HG02981 (cell line): Measurements from ENCODE around the gene MTMR3.

ENCODE experiments used
- ATAC-seq: cut with Tn5 transposase; IDR thresholded peaks from one replicate; pipeline ENCODE4 v1.9.1; 2021; ENCODE audit warnings: mild to moderate bottlenecking, moderate library complexity; ENCODE audit not compliant: unreplicated experiment

MTMR3 gene

GRCh38 chr22:29914165-29914564 lies 31.2 kb downstream of the MTMR3 start:
- no peak for ATAC-seq

GRCh38 chr22:29914991-29915533 lies 32.1 kb downstream of the MTMR3 start:
- no peak for ATAC-seq

GRCh38 chr22:29916007-29916544 lies 33.1 kb downstream of the MTMR3 start:
- no peak for ATAC-seq

GRCh38 chr22:29917052-29917902 lies 34.3 kb downstream of the MTMR3 start:
- ATAC-seq, result no peak

DNA sequence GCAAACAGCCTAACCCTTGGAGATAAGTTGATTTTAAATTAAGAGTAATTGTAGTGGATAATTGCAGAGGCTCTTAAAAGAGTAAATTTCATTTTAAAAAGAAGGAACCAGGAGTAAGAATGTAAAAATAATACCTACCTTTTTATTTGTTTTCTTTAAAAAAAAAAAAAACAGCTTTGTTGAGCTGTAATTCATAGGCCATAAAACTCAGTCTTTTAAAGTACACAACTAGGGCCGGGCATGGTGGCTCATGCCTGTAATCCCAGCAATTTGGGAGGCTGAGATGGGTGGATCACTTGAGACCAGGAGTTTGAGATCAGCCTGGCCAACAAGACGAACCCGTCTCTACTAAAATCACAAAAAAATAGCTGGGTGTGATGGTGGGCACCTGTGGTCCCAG lies 42.4 kb downstream of the MTMR3 start:
- no peak for ATAC-seq

DNA sequence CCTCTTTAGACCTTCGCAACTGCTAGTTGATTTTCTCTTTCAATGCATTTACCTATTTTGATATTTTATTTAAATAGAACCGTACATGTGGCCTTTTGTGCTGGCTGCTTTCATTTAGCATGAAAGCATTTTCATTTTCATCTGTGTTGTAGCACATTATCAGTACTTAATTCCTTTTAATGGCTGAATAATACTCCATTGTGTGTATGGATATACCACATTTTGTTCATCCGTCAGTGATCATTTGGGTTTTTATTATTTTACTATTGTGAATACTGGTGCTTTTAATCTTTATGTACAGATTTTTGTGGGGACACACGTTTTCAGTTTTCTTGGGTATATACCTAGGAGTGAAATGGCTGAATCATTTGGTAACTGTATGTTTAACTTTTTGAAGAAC lies 43.1 kb downstream of the MTMR3 start:
- ATAC-seq, result no peak

- ATAC-seq, result no peak
These were observed 49.2 kb downstream of the MTMR3 start for GRCh38 chr22:29932136-29932535.

GRCh38 chr22:29933619-29934018 lies 50.6 kb downstream of the MTMR3 start:
- no peak for ATAC-seq

GRCh38 chr22:29934596-29934995 lies 51.6 kb downstream of the MTMR3 start:
- ATAC-seq, result no peak

DNA sequence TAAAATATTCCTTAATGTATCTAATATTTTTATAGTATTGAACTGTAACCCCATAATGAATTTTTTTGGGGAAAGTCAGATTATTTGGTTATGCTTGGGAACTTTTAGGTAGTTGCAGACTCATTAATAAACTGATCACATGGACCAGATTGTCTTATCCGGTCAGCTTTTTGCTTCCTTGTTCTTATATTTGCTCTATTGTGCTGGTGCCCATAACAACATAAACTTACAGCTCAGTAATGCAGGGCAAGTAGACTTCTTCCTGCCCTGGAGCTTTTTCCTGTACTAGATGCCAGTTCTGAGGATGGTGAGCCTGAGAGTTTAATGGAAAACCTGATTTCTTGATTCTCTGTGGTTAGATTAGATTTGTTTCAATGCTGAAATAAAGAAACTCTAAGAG lies 53.2 kb downstream of the MTMR3 start:
- no peak for ATAC-seq

DNA sequence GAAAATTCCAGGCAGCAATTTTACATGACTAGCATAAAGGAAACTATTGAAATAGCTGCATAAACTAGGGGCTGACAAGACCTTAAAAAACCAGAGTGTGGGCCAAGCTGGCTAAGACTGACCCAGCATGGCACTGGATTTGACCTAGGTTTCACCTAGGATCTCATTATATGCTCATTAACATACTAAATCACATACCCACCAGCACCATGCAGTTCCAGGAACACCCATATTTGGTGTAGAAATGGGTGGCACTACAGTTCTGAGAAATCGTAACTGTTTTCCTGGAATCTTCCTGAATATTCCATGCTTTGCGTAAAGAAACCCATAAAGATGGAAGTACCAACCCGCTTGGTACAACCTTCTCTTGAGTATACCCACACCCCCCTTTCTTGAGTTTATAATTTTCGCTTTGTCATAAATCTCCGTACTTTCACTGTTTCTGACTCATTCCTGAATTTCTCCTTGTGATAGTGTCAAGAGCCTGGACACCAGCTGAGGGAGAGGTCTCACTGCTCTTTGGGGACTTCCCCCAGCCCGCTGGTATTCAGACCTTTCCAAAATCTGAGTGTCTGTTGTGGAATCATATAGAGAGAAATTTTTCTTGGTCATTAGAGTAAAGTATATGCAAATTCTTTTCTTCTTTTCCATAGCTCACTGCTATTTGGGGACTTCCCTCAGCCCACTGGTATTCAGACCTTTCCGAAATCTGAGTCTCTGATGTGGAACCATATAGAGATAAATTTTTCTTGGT lies 55.1 kb downstream of the MTMR3 start:
- ATAC-seq, result peak; percentile 69

- no peak for ATAC-seq
These were observed 57.6 kb downstream of the MTMR3 start for GRCh38 chr22:29940526-29940925.

- ATAC-seq, result no peak
These were observed 61.4 kb downstream of the MTMR3 start for GRCh38 chr22:29944339-29944738.

DNA sequence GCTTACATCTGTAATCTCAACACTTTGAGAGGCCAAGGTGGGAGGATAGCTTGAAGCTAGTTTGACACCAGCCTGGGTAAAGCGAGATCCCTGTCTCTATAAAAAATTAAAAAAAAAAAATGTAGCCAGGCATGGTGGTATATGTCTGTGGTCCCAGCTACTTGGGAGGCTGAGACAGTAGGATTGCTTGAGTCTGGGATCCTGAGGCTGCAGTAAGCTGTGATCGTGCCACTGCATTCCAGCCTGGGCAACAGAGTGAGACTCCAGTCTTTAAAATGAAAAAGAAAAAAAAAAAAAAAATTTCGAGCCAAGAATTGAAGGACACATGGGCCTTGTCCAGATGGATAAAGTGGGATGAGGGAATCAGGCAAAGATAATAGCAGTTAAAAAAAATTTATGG lies 62.5 kb downstream of the MTMR3 start:
- ATAC-seq, result no peak

DNA sequence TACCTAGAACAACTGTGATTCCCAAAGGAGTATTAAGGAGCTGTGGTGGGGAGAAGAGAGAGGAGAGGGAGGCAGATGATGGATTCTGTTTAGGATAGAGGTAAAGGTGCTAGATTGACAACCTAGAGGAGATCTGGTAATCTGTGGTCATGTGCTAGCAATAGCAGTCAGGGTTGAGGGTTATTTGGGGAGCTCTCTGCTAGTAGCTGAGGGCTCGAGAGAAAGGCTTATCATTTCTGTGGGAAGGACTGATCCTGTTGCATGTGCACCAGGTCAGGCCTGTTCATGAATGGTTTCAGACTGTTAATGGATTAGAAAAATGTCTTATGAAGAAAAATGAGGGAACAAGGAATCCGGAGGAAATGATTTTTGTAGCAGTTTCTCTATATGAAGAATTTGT lies 63.2 kb downstream of the MTMR3 start:
- ATAC-seq, result no peak

DNA sequence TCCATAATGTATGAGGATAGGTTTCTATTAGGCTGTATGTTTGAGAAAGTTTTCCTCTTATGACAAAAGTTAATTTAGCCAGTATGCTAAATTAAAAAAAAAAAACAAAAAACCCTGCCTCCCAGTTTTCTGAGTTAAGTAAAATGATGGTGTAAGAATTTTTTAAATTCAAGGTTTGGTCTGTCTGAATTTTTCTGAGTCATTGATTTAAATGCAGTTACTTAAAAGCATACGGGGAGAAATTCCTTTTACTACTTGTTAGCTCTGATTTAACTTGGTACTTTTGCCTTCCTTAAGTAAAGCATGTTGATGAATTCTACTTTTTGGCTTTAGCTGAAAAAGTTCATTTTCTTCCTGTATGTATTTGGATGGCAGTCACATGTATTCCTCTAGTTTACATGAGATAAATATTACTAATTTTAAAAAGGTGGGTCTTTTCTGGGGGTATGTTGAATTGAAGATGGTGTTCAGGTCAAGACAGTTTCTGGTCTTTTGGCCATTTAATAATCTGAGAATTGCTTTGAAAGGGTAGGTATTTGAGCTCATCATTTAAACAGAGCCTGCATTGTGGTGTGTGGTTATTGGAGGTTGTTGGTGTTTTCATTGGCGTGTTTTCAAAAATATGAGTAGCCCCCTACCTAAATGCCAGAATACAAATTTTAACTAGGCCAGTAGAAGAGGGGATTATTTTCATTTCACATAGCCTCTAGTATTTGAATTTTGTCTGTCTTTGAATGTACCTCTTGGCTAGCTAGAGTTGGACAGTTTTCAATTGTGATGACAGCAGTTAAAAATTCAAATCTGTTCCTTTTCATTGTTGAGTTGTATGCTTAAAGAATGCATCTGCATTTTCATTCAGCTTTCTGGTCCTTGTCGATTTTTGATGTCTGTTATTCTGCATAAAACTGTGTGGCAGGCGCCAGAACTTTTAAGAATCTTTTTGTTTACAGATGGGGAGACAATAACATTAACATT lies 64.7 kb downstream of the MTMR3 start:
- ATAC-seq, result no peak

GRCh38 chr22:29948385-29948769 lies 65.4 kb downstream of the MTMR3 start:
- no peak for ATAC-seq

DNA sequence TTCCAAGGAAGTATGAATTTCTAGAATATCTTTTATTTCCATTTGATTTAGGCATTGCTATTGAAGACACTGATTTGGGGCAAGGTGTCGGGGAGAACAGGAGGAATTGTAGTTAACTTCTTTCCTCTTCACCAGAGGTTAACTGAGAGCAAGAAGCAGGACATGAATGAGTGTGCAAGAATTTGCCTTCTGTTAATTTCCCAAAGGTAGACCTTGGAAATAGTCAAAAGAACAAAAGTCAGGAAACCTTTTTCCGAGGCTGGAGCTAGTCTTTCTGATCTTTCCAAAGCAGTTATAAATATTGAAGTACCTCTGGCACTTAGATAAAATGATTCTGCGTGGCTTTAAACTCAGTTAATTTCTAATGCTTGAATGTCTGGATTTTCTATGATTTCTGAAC lies 66.9 kb downstream of the MTMR3 start:
- ATAC-seq, result no peak

GRCh38 chr22:29951791-29952413 lies 68.9 kb downstream of the MTMR3 start:
- ATAC-seq, result no peak

DNA sequence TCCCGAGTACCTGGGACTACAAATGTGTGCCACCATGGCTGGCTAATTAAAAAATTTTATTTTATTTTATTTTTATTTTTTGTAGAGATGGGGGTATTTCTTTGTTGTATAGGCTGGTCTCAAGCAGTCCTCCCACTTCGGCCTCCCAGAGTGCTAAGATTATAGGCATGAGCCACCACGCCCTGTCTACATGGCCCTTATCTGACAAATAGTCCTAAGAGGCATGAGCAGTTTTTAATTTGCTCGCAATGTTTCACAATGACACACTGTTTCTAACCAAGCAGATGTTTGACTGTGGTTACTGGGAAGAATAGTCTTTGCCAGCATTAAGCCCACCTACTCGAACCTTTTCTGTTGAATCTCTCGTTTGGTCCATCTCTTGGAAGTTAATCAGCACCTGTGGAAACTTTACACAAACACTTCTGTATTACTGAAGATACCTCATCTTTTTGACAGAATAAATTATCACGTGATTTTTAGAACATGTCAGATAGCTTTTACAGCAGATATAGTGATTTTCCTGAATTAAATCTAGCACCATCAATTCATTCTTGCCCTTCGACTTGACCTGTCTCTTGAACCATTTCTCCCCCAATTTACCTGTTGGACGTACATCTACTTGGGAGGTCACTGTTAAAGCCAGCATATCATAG lies 71.4 kb downstream of the MTMR3 start:
- ATAC-seq, result no peak
